Hepatocyte (in vitro differentiated cells): ENCODE results near the gene NFIA. TPM values are rescaled to one million over a fixed set of nuclear protein-coding genes. Genes with fewer than 3 reads are reported as not detected.

Source experiments
- DNase-seq: peaks from one replicate; pipeline ENCODE4 v3.0.0-alpha.2; 2016; ENCODE audit warnings: low spot score
- H2AFZ ChIP-seq: fragments of 200-600 bp; sonication (generic); 2 replicates; pipeline ENCODE4 v1.6.0; 2016; ENCODE audit warnings: antibody characterized with exemption, mild to moderate bottlenecking
- H3K27ac ChIP-seq: fragments of 200-600 bp; sonication (generic); 2 replicates; pipeline ENCODE4 v1.5.1; 2016; ENCODE audit warnings: mild to moderate bottlenecking
- H3K27me3 ChIP-seq: fragments of 200-600 bp; sonication (generic); 2 replicates; pipeline ENCODE4 v1.6.1; 2016
- H3K36me3 ChIP-seq: fragments of 200-600 bp; sonication (generic); replicated peaks from 2 replicates; pipeline ENCODE4 v1.5.1; 2016; ENCODE audit warnings: low read depth; ENCODE audit not compliant: insufficient read depth
- H3K4me1 ChIP-seq: fragments of 200-600 bp; sonication (generic); 2 replicates; pipeline ENCODE4 v1.5.1; 2016; ENCODE audit warnings: mild to moderate bottlenecking, moderate library complexity; ENCODE audit not compliant: insufficient read depth
- H3K4me2 ChIP-seq: fragments of 200-600 bp; sonication (generic); 2 replicates; pipeline ENCODE4 v1.6.0; 2016
- H3K4me3 ChIP-seq: fragments of 200-600 bp; sonication (generic); 2 replicates; pipeline ENCODE4 v1.5.1; 2016; ENCODE audit warnings: mild to moderate bottlenecking
- H3K79me2 ChIP-seq: fragments of 200-600 bp; sonication (generic); 2 replicates; pipeline ENCODE4 v1.6.0; 2017; ENCODE audit warnings: mild to moderate bottlenecking
- H3K9me2 ChIP-seq: fragments of 200-600 bp; sonication (generic); replicated peaks from 2 replicates; pipeline ENCODE4 v1.6.0; 2017; ENCODE audit warnings: mild to moderate bottlenecking; ENCODE audit not compliant: insufficient read depth
- H3K9me3 ChIP-seq: fragments of 200-600 bp; sonication (generic); 2 replicates; pipeline ENCODE4 v1.5.1; 2016; ENCODE audit warnings: low read depth, mild to moderate bottlenecking
- H4K20me1 ChIP-seq: fragments of 200-600 bp; sonication (generic); 2 replicates; pipeline ENCODE4 v1.6.0; 2016; ENCODE audit warnings: mild to moderate bottlenecking; ENCODE audit not compliant: insufficient read depth, poor library complexity, severe bottlenecking
- CTCF ChIP-seq: fragments of 200-600 bp; sonication (generic); IDR thresholded peaks from 2 replicates; pipeline ENCODE4 v1.5.1; 2016; ENCODE audit warnings: antibody characterized with exemption, mild to moderate bottlenecking; ENCODE audit not compliant: poor library complexity
- EZH2 ChIP-seq: fragments of 200-600 bp; sonication (generic); IDR thresholded peaks from 2 replicates; pipeline ENCODE4 v1.6.1; 2016; ENCODE audit warnings: antibody characterized with exemption, mild to moderate bottlenecking, borderline replicate concordance
- EZH2phosphoT487 ChIP-seq: fragments of 200-600 bp; sonication (generic); IDR thresholded peaks from one replicate; pipeline ENCODE4 v1.6.1; 2018; ENCODE audit warnings: antibody characterized with exemption, mild to moderate bottlenecking, low read depth, moderate library complexity; ENCODE audit not compliant: unreplicated experiment, severe bottlenecking
- WGBS: methylation state at CpG from one replicate; pipeline ENCODE4 v1.1.6; 2016; ENCODE audit warnings: low lambda C conversion rate; ENCODE audit errors: missing lambda C conversion rate; 5-methylcytosine and 5-hydroxymethylcytosine counted together
- polyA plus RNA-seq: library from polyadenylated mRNA; unstranded; fragments of >200 nt; fragmentation: Nextera tagmentation; extraction: Ambion mirVana; gene quantifications from 2 replicates; pipeline ENCODE4 v1.2.1, GENCODE V29; 2016
- total RNA-seq: library from RNA; depleted of rRNA; stranded (reverse); fragments of >200 nt; gene quantifications from 2 replicates; pipeline ENCODE4 v1.2.3, GENCODE V29; 2014

Gene NFIA
- total and polyA plus RNA-seq, 2 experiments from 2014 or later, result 15.1 to 18.2 TPM

- Histone ChIP-seq H3K9me3 (no peaks in the 10 kb centered on the region), H4K20me1 (no peaks in the 10 kb centered on the region), H3K9me2 (no peaks in the 10 kb centered on the region), H3K4me3 (no peak overlapping the region), H3K27me3 (no peaks in the 10 kb centered on the region), H3K4me2 (no peak overlapping the region), H3K79me2 (peaks cover 8% of the 10 kb centered on the region), H3K4me1 (peaks cover 31% of the 10 kb centered on the region), H3K27ac (no peak overlapping the region), H2AFZ (no peak overlapping the region), H3K36me3 (no peaks in the 10 kb centered on the region)
- no peak for TF ChIP-seq CTCF
- TF ChIP-seq EZH2phosphoT487, result no peak
- TF ChIP-seq EZH2, result no peak
- 83% methylated on average over 7 of the region's 7 CpGs for WGBS
- no peak for DNase-seq
Measured at GRCh38 chr1:61297887-61298286, 215.5 kb downstream of the NFIA start.

GRCh38 chr1:61299463-61299862 is 217.1 kb downstream of the NFIA start:
- Histone ChIP-seq H3K27ac (peak overlapping the region; percentile 21), H3K9me2 (no peaks in the 10 kb centered on the region), H4K20me1 (no peaks in the 10 kb centered on the region), H3K36me3 (no peaks in the 10 kb centered on the region), H3K9me3 (no peaks in the 10 kb centered on the region), H3K4me1 (peaks cover 31% of the 10 kb centered on the region), H3K4me2 (peak overlapping the region; percentile 59), H2AFZ (peak overlapping the region; percentile 31), H3K79me2 (peaks cover 8% of the 10 kb centered on the region), H3K27me3 (no peaks in the 10 kb centered on the region), H3K4me3 (no peak overlapping the region)
- TF ChIP-seq CTCF (no peak), EZH2phosphoT487 (no peak), EZH2 (no peak)
- WGBS, result 30% methylated on average over 2 of the region's 2 CpGs
- DNase-seq, result peak; percentile 27

- WGBS, result 67% methylated on average over 3 of the region's 3 CpGs
- no peak overlapping the region for H2AFZ ChIP-seq
- no peaks in the 10 kb centered on the region for H3K27me3 ChIP-seq
- no peaks in the 10 kb centered on the region for H3K36me3 ChIP-seq
- no peak overlapping the region for H3K4me2 ChIP-seq
- TF ChIP-seq CTCF (no peak), EZH2phosphoT487 (no peak)
- no peaks in the 10 kb centered on the region for H3K9me2 ChIP-seq
- no peaks in the 10 kb centered on the region for H4K20me1 ChIP-seq
- DNase-seq, result no peak
- H3K27ac ChIP-seq, result peak overlapping the region; percentile 24
- H3K9me3 ChIP-seq, result no peaks in the 10 kb centered on the region
- H3K4me3 ChIP-seq, result no peak overlapping the region
- peaks cover 31% of the 10 kb centered on the region for H3K4me1 ChIP-seq
- H3K79me2 ChIP-seq, result peaks cover 8% of the 10 kb centered on the region
Measured at GRCh38 chr1:61300899-61301298, 218.5 kb downstream of the NFIA start.
